ENCODE data around the gene AATF. TPM values are rescaled to one million over a fixed set of nuclear protein-coding genes. Genes with fewer than 3 reads are reported as not detected.

Gene AATF
- total RNA-seq, 1 donor from 2014 or later: 42.8 TPM

DNA sequence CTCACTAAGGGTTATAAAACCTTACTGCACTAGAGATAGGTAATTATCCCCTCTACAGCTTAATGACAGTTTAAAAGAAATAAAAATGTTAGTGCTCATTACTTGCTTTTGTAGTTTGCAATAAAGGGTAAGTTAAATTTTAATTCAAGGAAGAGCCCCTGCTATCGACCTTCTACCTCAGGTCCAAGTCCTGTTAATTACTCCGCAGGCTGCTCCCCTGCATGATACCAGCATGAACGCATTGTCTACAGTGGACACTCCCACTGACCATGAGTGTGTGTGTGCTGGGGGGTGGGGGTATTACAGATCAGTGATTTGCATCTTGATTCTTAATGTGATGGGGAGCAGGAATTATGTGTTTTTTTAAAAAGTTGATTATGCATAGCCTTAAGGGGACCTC lies 103.1 kb downstream of the AATF start:
- H3K4me1 ChIP-seq: no peaks in the 10 kb centered on the region
- H3K27ac ChIP-seq: no peak overlapping the region
- TF ChIP-seq, protein P1, sequence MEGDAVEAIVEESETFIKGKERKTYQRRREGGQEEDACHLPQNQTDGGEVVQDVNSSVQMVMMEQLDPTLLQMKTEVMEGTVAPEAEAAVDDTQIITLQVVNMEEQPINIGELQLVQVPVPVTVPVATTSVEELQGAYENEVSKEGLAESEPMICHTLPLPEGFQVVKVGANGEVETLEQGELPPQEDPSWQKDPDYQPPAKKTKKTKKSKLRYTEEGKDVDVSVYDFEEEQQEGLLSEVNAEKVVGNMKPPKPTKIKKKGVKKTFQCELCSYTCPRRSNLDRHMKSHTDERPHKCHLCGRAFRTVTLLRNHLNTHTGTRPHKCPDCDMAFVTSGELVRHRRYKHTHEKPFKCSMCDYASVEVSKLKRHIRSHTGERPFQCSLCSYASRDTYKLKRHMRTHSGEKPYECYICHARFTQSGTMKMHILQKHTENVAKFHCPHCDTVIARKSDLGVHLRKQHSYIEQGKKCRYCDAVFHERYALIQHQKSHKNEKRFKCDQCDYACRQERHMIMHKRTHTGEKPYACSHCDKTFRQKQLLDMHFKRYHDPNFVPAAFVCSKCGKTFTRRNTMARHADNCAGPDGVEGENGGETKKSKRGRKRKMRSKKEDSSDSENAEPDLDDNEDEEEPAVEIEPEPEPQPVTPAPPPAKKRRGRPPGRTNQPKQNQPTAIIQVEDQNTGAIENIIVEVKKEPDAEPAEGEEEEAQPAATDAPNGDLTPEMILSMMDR (IDR thresholded peaks at IDR 0.05): no peak
- no peak for DNase-seq
- ATAC-seq: no peak
- H3K4me3 ChIP-seq: no peak overlapping the region
- intact Hi-C loops (cut with DNase I): no loop called here
- H3K36me3 ChIP-seq: peaks cover 13% of the 10 kb centered on the region
- H3K9me3 ChIP-seq: no peaks in the 10 kb centered on the region
- no peaks in the 10 kb centered on the region for H3K27me3 ChIP-seq

DNA sequence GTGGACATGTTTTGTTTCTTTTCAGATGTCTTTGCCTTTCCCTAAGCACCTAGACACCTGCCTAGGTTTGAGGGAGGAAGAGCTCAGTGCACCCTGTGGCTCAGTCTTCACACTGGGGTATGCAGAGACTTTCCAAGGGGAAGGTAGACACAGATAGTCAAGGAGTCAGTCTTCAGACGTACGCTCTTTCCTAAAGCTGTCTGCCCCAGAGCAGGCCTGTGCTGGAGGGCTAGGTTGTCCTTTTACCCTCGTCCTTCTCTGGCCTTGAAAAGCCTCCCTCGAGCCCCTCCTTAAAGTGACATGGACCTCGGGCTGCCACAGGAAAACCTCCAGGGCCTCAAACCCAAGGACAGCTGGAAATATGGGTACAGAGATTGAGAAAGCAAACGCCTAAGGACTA lies 103.7 kb downstream of the AATF start:
- TF ChIP-seq, protein P1 (IDR thresholded peaks at IDR 0.05): no peak
- Histone ChIP-seq H3K27me3 (no peaks in the 10 kb centered on the region), H3K4me1 (no peaks in the 10 kb centered on the region), H3K36me3 (peaks cover 17% of the 10 kb centered on the region), H3K9me3 (no peaks in the 10 kb centered on the region), H3K4me3 (no peak overlapping the region), H3K27ac (no peak overlapping the region)
- no peak for DNase-seq
- ATAC-seq: no peak
- intact Hi-C loops (cut with DNase I): no loop called here

DNA sequence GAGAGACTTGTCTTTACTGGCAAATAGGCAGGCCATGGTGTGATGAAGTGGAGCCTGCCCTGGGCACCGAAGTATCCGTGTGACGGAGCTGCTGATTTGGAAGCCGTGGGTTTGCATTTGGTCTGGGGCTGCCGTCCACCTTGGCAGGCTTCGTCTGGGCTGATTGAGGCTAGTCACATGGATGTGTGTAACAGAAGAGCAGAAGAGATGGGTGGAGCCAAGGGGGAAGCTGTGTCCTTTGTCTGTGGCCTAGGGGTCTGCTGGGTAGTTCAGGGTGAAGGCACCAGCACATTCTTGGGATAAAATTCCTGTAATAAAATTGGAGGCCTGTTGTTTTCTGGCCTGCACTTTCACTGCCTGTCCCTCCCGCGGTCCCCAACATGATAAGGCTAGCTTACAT lies 106.1 kb downstream of the AATF start:
- intact Hi-C loops (cut with DNase I): no loop called here
- Histone ChIP-seq H3K4me1 (no peaks in the 10 kb centered on the region), H3K9me3 (no peaks in the 10 kb centered on the region), H3K27me3 (no peaks in the 10 kb centered on the region), H3K27ac (no peak overlapping the region), H3K4me3 (no peak overlapping the region), H3K36me3 (peaks cover 17% of the 10 kb centered on the region)
- TF ChIP-seq, protein P1 (IDR thresholded peaks at IDR 0.05): no peak
- no peak for ATAC-seq
- no peak for DNase-seq

DNA sequence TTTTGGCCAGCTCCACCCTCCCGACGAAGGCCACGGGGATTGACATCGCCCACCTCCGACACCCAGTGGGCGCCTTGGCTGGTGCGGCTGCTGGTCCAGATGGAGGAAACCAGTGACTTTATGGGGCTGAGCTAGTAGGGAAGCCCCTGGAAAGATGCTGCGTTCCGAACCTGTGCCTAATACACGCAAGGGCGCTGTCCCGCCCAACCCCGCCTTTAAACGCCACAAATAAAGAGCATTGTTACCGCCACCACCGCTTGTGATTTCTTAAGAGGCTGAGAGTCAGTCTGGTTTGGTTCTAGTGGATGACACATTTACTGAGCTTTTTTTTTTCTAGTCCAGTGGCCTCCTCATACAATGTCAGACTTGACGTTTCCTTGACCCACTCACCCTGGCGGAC lies 107.9 kb downstream of the AATF start:
- ATAC-seq: no peak
- H3K36me3 ChIP-seq: peaks cover 17% of the 10 kb centered on the region
- TF ChIP-seq, protein P1 (IDR thresholded peaks at IDR 0.05): no peak
- H3K27ac ChIP-seq: no peak overlapping the region
- H3K4me3 ChIP-seq: no peak overlapping the region
- no peaks in the 10 kb centered on the region for H3K27me3 ChIP-seq
- intact Hi-C loops (cut with DNase I): no loop called here
- no peaks in the 10 kb centered on the region for H3K4me1 ChIP-seq
- DNase-seq: no peak
- no peaks in the 10 kb centered on the region for H3K9me3 ChIP-seq

DNA sequence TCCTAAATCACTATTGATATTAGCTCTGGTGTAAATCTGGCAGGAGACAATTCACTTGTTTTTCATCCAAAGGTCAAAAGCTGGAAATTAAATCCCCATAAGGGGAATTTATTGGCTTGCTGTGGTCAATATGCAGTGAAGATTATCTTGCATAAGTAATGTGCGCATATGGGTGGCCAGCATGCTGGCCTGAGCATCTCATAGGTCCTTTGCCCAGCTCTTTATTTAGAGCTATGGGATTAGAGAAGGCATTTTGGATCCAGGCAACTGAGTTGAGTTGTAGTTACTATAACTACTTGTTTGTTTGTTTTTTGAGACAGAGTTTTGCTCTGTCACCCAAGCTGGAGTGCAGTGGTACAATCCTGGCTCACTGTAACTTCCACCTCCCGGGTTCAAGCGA lies 110.7 kb downstream of the AATF start:
- H3K36me3 ChIP-seq: peaks cover 17% of the 10 kb centered on the region
- H3K9me3 ChIP-seq: no peaks in the 10 kb centered on the region
- no peaks in the 10 kb centered on the region for H3K4me1 ChIP-seq
- ATAC-seq (no peak), DNase-seq (no peak)
- peaks cover 2% of the 10 kb centered on the region for H3K27me3 ChIP-seq
- no peak overlapping the region for H3K4me3 ChIP-seq
- TF ChIP-seq, protein P1 (IDR thresholded peaks at IDR 0.05): no peak
- H3K27ac ChIP-seq: no peak overlapping the region
- intact Hi-C loops (cut with DNase I): no loop called here

DNA sequence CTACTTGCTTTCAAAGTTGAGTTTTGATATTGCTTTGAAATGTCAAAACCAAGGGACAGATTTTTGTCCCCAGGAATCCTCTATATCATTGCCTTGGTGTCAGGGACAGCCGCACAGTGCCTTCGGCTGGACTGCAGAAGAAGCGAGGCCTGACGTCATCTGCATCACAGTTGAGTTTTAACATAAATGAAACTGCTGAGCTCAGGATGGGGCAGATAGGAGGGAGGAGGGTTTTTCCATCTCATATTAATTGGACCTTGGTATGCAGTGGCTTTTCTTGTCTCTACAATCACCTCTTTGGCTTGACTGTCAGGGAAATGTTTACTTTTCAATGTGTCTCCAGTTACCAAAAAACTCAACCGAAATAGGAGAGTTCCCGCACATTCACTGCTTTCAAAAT lies 111.3 kb downstream of the AATF start:
- no peak for DNase-seq
- no peaks in the 10 kb centered on the region for H3K9me3 ChIP-seq
- no peak for ATAC-seq
- TF ChIP-seq, protein P1 (IDR thresholded peaks at IDR 0.05): no peak
- intact Hi-C loops (cut with DNase I): no loop called here
- H3K27me3 ChIP-seq: peaks cover 8% of the 10 kb centered on the region
- H3K27ac ChIP-seq: no peak overlapping the region
- H3K4me3 ChIP-seq: no peak overlapping the region
- H3K4me1 ChIP-seq: no peaks in the 10 kb centered on the region
- peaks cover 17% of the 10 kb centered on the region for H3K36me3 ChIP-seq
